Activated T-cell treated with anti-CD3 and anti-CD28 coated beads, Interleukin-2, amount 50 U/mL, for 4 hours (primary cell): ENCODE measurements around the gene LIFR. TPM values are rescaled to one million over a fixed set of nuclear protein-coding genes. Genes with fewer than 3 reads are reported as not detected.
"Not testable (repeated sequence)": the region's sequence is repeated elsewhere in the genome, so short reads cannot be mapped to it uniquely, and the experiment has no call there.

Source experiments
- ATAC-seq, 2 donors: fragments of 200-7000 bp; cut with Tn5 transposase; one replicate each; pipeline ENCODE4 v1.10.0; 2021
- DNase-seq: peaks from one replicate; pipeline ENCODE4 v3.0.0-alpha.2; 2020
- H3K27me3 Mint-ChIP-seq: one replicate; pipeline ENCODE4 v1.8.0; 2021; ENCODE audit warnings: low read depth, mixed read lengths
- H3K36me3 Mint-ChIP-seq: one replicate; pipeline ENCODE4 v1.8.0; 2022; ENCODE audit warnings: mixed read lengths; ENCODE audit not compliant: insufficient read depth
- H3K4me1 Mint-ChIP-seq: one replicate; pipeline ENCODE4 v1.8.0; 2021; ENCODE audit warnings: low read depth, mixed read lengths
- H3K4me3 Mint-ChIP-seq: one replicate; pipeline ENCODE4 v1.8.0; 2021; ENCODE audit warnings: mild to moderate bottlenecking, moderate library complexity, mixed read lengths
- H3K9me3 Mint-ChIP-seq: one replicate; pipeline ENCODE4 v1.8.0; 2021; ENCODE audit warnings: mixed read lengths
- total RNA-seq, 3 donors: library from RNA; stranded (reverse); gene quantifications; one replicate each; pipeline ENCODE4 v1.2.1, GENCODE V29; 2021

The LIFR gene
- total RNA-seq, 3 donors from 2014 or later, result 0.23 to 0.43 (median 0.24) TPM

DNA sequence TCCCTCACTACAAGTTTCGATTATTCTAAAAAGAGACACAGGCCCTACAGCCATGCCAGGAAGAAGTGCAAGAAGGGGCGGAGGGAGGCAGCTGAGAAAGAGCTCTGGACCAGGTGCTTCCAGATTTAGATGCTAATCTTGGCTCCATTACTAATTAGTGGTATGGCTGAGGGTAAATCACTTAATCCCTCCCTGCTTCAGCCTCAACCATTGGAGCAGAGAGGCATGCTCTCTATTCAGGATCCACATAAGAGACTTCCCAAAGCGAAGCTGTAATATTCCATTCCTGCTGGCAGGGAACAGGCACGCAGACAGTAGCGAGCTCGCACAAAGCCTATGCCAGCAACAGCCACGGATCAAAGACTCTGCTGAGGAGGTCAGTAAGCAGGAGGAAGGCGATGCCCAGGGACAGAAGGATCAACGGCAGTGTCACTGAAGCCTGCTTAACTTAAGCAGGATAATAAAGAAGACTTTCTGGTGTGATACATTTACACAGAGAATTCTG lies 24.2 kb downstream of the LIFR start:
- Mint-ChIP-seq H3K27me3 (peaks cover 15% of the 10 kb centered on the region), H3K36me3 (no peaks in the 10 kb centered on the region), H3K4me1 (no peaks in the 10 kb centered on the region), H3K4me3 (no peak overlapping the region), H3K9me3 (no peaks in the 10 kb centered on the region)
- no peak for DNase-seq
- no peak for ATAC-seq

DNA sequence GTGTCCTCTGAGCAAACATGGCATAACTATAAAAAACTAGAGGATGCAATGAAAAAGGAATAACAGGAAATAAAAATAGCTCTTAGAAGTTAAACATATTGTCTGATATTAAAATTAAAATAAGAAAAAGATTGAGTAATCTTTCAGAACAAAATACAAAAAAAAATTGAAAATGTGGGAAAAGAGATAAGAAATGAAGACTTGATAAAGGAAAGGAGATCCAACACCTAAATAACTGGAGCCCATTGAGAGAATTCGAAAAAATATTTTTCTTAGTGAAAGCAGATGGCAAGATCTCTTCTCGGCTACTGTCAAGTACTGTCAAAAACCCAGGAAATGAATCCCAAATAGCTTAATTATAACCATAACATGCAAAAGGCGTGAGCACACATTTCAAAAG lies 24.9 kb downstream of the LIFR start:
- Mint-ChIP-seq H3K4me3 (no peak overlapping the region), H3K36me3 (no peaks in the 10 kb centered on the region), H3K27me3 (peaks cover 12% of the 10 kb centered on the region), H3K9me3 (no peaks in the 10 kb centered on the region), H3K4me1 (no peaks in the 10 kb centered on the region)
- ATAC-seq, result no peak
- DNase-seq, result no peak

DNA sequence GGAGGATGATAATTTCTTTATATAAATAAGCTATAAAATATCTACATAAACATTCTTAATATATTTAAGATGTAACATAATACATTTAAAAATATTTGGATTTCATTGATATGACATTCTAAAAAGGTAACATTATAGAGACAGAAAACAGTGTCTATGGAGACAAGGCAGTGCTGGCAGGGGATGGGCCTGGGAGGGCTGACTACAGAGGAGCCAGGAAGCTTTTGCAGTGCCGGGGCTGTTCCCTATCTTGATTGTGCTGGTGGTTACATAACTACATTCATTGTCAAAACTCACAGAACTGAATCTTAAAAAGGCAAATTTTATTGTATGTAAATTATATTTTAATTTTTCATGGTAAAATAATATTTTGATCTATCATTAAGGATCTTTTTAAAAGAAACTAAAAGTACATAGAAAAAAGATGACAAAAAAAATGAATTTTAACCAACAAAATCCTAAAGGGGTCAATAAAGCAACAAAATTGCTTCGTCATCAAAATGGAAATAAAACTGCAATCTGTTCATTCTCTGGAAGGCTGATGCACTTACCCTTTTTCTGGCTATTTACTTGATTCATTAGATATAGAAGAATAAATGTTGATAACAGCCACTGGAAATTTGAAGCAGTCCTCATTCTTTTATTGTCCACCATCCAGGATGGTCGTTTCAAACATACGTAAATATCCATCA lies 26.3 kb downstream of the LIFR start:
- no peak for ATAC-seq
- Mint-ChIP-seq H3K4me1 (no peaks in the 10 kb centered on the region), H3K36me3 (no peaks in the 10 kb centered on the region), H3K27me3 (peaks cover 12% of the 10 kb centered on the region), H3K4me3 (no peak overlapping the region), H3K9me3 (no peaks in the 10 kb centered on the region)
- DNase-seq, result no peak

- H3K4me3 Mint-ChIP-seq, result no peak overlapping the region
- H3K36me3 Mint-ChIP-seq, result no peaks in the 10 kb centered on the region
- no peaks in the 10 kb centered on the region for H3K9me3 Mint-ChIP-seq
- peaks cover 23% of the 10 kb centered on the region for H3K27me3 Mint-ChIP-seq
- DNase-seq, result no peak
- no peaks in the 10 kb centered on the region for H3K4me1 Mint-ChIP-seq
- no peak for ATAC-seq
Observed at GRCh38 chr5:38528162-38528703, 28.2 kb downstream of the LIFR start.

- Mint-ChIP-seq H3K27me3 (peaks cover 23% of the 10 kb centered on the region), H3K4me1 (no peaks in the 10 kb centered on the region), H3K9me3 (no peaks in the 10 kb centered on the region), H3K36me3 (no peaks in the 10 kb centered on the region), H3K4me3 (no peak overlapping the region)
- DNase-seq (no peak), ATAC-seq (no peak)
Observed at GRCh38 chr5:38527475-38527874, 29.0 kb downstream of the LIFR start.

- DNase-seq (no peak), ATAC-seq (no peak)
- peaks cover 21% of the 10 kb centered on the region for H3K27me3 Mint-ChIP-seq
- no peaks in the 10 kb centered on the region for H3K36me3 Mint-ChIP-seq
- H3K4me1 Mint-ChIP-seq, result no peaks in the 10 kb centered on the region
- H3K9me3 Mint-ChIP-seq, result no peaks in the 10 kb centered on the region
- no peak overlapping the region for H3K4me3 Mint-ChIP-seq
Observed at GRCh38 chr5:38524022-38524421, 32.4 kb downstream of the LIFR start.

- ATAC-seq (no peak), DNase-seq (no peak)
- H3K4me1 Mint-ChIP-seq, result no peaks in the 10 kb centered on the region
- no peaks in the 10 kb centered on the region for H3K36me3 Mint-ChIP-seq
- peaks cover 8% of the 10 kb centered on the region for H3K9me3 Mint-ChIP-seq
- no peak overlapping the region for H3K4me3 Mint-ChIP-seq
- peaks cover 6% of the 10 kb centered on the region for H3K27me3 Mint-ChIP-seq
Observed at GRCh38 chr5:38519476-38519875, 37.0 kb downstream of the LIFR start.

GRCh38 chr5:38518341-38518740 lies 38.1 kb downstream of the LIFR start:
- ATAC-seq (no peak), DNase-seq (no peak)
- H3K9me3 Mint-ChIP-seq, result peaks cover 8% of the 10 kb centered on the region
- H3K4me1 Mint-ChIP-seq, result no peaks in the 10 kb centered on the region
- peaks cover under 1% of the 10 kb centered on the region for H3K27me3 Mint-ChIP-seq
- no peaks in the 10 kb centered on the region for H3K36me3 Mint-ChIP-seq
- H3K4me3 Mint-ChIP-seq, result no peak overlapping the region

- H3K36me3 Mint-ChIP-seq, H3K27me3 Mint-ChIP-seq, ATAC-seq, DNase-seq, H3K9me3 Mint-ChIP-seq, H3K4me1 Mint-ChIP-seq, H3K4me3 Mint-ChIP-seq: not testable (repeated sequence)
Observed at GRCh38 chr5:38516649-38517048, 39.8 kb downstream of the LIFR start.

DNA sequence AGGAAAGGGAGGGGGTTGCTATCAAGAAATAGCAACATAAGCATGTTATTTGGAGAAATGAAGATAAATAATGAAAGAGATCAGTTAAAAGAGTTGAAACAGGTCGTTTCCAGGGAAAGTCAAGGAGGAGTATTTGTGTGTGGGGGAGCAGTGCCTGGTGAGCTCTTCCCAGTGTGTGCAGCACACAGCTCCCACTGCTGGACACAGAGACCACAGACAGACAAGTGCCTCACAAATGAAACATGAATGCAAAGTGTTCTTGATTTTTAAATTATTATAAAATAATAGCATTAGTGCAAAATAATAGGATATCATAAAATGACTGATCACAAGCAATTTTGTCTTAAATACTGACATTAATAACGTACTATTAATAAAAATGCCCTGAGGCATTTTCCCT lies 40.8 kb downstream of the LIFR start:
- H3K4me3 Mint-ChIP-seq, result no peak overlapping the region
- H3K27me3 Mint-ChIP-seq, result peaks cover 6% of the 10 kb centered on the region
- no peaks in the 10 kb centered on the region for H3K36me3 Mint-ChIP-seq
- ATAC-seq (no peak), DNase-seq (no peak)
- peaks cover 8% of the 10 kb centered on the region for H3K9me3 Mint-ChIP-seq
- no peaks in the 10 kb centered on the region for H3K4me1 Mint-ChIP-seq

- no peak overlapping the region for H3K4me3 Mint-ChIP-seq
- DNase-seq (no peak), ATAC-seq (no peak)
- H3K4me1 Mint-ChIP-seq, result no peaks in the 10 kb centered on the region
- no peaks in the 10 kb centered on the region for H3K36me3 Mint-ChIP-seq
- peaks cover 8% of the 10 kb centered on the region for H3K9me3 Mint-ChIP-seq
- peaks cover 6% of the 10 kb centered on the region for H3K27me3 Mint-ChIP-seq
Observed at GRCh38 chr5:38515092-38515491, 41.4 kb downstream of the LIFR start.

- H3K4me1 Mint-ChIP-seq, result no peaks in the 10 kb centered on the region
- ATAC-seq, result no peak
- H3K36me3 Mint-ChIP-seq, result no peaks in the 10 kb centered on the region
- H3K9me3 Mint-ChIP-seq, result no peaks in the 10 kb centered on the region
- no peak overlapping the region for H3K4me3 Mint-ChIP-seq
- no peak for DNase-seq
- peaks cover 18% of the 10 kb centered on the region for H3K27me3 Mint-ChIP-seq
Observed at GRCh38 chr5:38509185-38509584, 47.3 kb downstream of the LIFR start.

DNA sequence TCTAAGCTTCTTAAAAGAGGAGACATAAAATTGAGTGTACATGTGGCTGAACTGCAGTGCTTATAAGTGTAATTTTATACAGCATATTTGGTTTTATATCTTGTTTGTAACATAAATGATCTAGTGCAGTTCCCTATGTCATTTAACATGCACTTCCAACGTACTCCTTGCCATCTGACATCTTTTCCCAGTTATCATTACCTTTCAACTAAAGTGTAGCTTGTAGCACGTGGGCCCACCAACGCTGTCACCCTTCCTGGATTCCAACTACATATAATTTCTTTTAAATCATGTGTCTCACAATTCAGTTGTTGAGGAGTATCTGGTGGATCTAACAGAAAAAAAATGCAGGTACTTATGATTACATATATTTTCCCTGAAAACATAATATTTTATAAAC lies 50.1 kb downstream of the LIFR start:
- Mint-ChIP-seq H3K9me3 (no peaks in the 10 kb centered on the region), H3K27me3 (peaks cover 14% of the 10 kb centered on the region), H3K4me3 (no peak overlapping the region), H3K36me3 (no peaks in the 10 kb centered on the region), H3K4me1 (no peaks in the 10 kb centered on the region)
- DNase-seq (no peak), ATAC-seq (no peak)

GRCh38 chr5:38500573-38501260 lies 55.7 kb downstream of the LIFR start:
- H3K4me1 Mint-ChIP-seq, result no peaks in the 10 kb centered on the region
- no peak overlapping the region for H3K4me3 Mint-ChIP-seq

GRCh38 chr5:38497946-38498345 lies 58.5 kb downstream of the LIFR start:
- H3K4me1 Mint-ChIP-seq, result no peaks in the 10 kb centered on the region
- no peaks in the 10 kb centered on the region for H3K36me3 Mint-ChIP-seq
- DNase-seq, result no peak

More at GRCh38 chr5:38500573-38501260, 55.7 kb downstream of the LIFR start:
- Mint-ChIP-seq H3K27me3 (peaks cover 10% of the 10 kb centered on the region), H3K36me3 (no peaks in the 10 kb centered on the region), H3K9me3 (no peaks in the 10 kb centered on the region)
- no peak for ATAC-seq
- no peak for DNase-seq

More at GRCh38 chr5:38497946-38498345, 58.5 kb downstream of the LIFR start:
- Mint-ChIP-seq H3K27me3 (peaks cover 8% of the 10 kb centered on the region), H3K9me3 (no peaks in the 10 kb centered on the region), H3K4me3 (no peak overlapping the region)
- no peak for ATAC-seq
